Prostate gland (tissue), 2 donors: ENCODE data around the gene SP110.

Source experiments
- POLR2A ChIP-seq: fragments of 450-650 bp; IDR thresholded peaks from one replicate; pipeline ENCODE4 v1.6.1; 2016; ENCODE audit warnings: antibody characterized with exemption, mild to moderate bottlenecking
- TF ChIP-seq, protein P1 (sequence below), 4 experiments: fragments of 200-600 bp in 2 of 4; fragments of 450-650 bp in 2 of 4; sonication (generic) in 2 of 4; IDR thresholded peaks; 1 replicate in 3 of 4; 2 replicates in 1 of 4; pipeline ENCODE4 v1.5.1; 2016 to 2019; ENCODE audit warnings: antibody characterized with exemption in 4 of 4, mild to moderate bottlenecking in 2 of 4, moderate library complexity in 2 of 4

- TF ChIP-seq, protein P1, sequence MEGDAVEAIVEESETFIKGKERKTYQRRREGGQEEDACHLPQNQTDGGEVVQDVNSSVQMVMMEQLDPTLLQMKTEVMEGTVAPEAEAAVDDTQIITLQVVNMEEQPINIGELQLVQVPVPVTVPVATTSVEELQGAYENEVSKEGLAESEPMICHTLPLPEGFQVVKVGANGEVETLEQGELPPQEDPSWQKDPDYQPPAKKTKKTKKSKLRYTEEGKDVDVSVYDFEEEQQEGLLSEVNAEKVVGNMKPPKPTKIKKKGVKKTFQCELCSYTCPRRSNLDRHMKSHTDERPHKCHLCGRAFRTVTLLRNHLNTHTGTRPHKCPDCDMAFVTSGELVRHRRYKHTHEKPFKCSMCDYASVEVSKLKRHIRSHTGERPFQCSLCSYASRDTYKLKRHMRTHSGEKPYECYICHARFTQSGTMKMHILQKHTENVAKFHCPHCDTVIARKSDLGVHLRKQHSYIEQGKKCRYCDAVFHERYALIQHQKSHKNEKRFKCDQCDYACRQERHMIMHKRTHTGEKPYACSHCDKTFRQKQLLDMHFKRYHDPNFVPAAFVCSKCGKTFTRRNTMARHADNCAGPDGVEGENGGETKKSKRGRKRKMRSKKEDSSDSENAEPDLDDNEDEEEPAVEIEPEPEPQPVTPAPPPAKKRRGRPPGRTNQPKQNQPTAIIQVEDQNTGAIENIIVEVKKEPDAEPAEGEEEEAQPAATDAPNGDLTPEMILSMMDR (IDR thresholded peaks at IDR 0.05), result no peak
- TF ChIP-seq POLR2A, result no peak
Measured at GRCh38 chr2:230205721-230206120, 14.1 kb downstream of the SP110 start.
